B cell (primary cell): ENCODE data around the gene PREX1. TPM values are rescaled to one million over a fixed set of nuclear protein-coding genes. Genes with fewer than 3 reads are reported as not detected.

Experiments
- ATAC-seq: fragments of 200-7000 bp; cut with Tn5 transposase; one replicate; pipeline ENCODE4 v1.10.0; 2021; ENCODE audit warnings: low read depth, mild to moderate bottlenecking, moderate number of reproducible peaks, moderate library complexity
- CTCF ChIA-PET: fragments of 350-600 bp; sonication (Branson Sonifier 250); formaldehyde crosslinking; loops from one replicate; lab custom pipeline; 2021; ENCODE audit warnings: antibody characterized with exemption, inconsistent platforms; lab: Charles Lee
- POLR2A ChIA-PET: fragments of 350-600 bp; sonication (Branson Sonifier 250); formaldehyde crosslinking; loops from one replicate; lab custom pipeline; 2021; ENCODE audit warnings: antibody characterized with exemption; lab: Charles Lee
- DNase-seq: peaks from one replicate; pipeline ENCODE4 v3.0.0; 2013
- H2AFZ ChIP-seq: 2 replicates; pipeline ENCODE4 v1.6.1; 2012; ENCODE audit warnings: mild to moderate bottlenecking, low read depth, low read length; ENCODE audit not compliant: insufficient read depth, poor library complexity, severe bottlenecking
- H3K27ac ChIP-seq, 2 donors: 1 replicate in 1 of 2; 2 replicates in 1 of 2; pipeline ENCODE4 v1.5.1; 2012 to 2013; ENCODE audit warnings: low read length in 2 of 2, mild to moderate bottlenecking in 2 of 2, moderate library complexity in 1 of 2
- H3K27me3 ChIP-seq, 4 experiments: fragments of 200-600 bp in 1 of 4; sonication (generic) in 1 of 4; replicated peaks in 1 of 4; 1 replicate in 2 of 4; 2 replicates in 2 of 4; pipeline versions ENCODE4 v1.6.1 to v1.7.0; 2013 to 2016; ENCODE audit warnings: low read length in 3 of 4, mild to moderate bottlenecking in 2 of 4, mixed read lengths in 1 of 4, moderate library complexity in 1 of 4; ENCODE audit not compliant: insufficient read depth in 4 of 4, control insufficient read depth in 3 of 4; ENCODE audit errors: control extremely low read depth in 1 of 4
- H3K36me3 ChIP-seq, 2 experiments: replicated peaks in 1 of 2; 1 replicate in 1 of 2; 2 replicates in 1 of 2; pipeline versions ENCODE4 v1.6.1 to v1.7.1; 2013; ENCODE audit warnings: low read length in 1 of 2; ENCODE audit not compliant: insufficient read depth in 2 of 2, control insufficient read depth in 1 of 2; ENCODE audit errors: control extremely low read depth in 1 of 2, extremely low read depth in 1 of 2
- H3K4me1 ChIP-seq, 2 donors: fragments of 200-600 bp in 1 of 2; sonication (generic) in 1 of 2; 1 replicate in 1 of 2; 2 replicates in 1 of 2; pipeline versions ENCODE4 v1.5.1 to v1.6.1; 2013 to 2017; ENCODE audit warnings: low read length in 2 of 2; ENCODE audit not compliant: control insufficient read depth in 2 of 2, insufficient read depth in 2 of 2
- H3K4me2 ChIP-seq: replicated peaks from 2 replicates; pipeline ENCODE3; 2012; ENCODE audit warnings: mild to moderate bottlenecking, low read depth, low read length; ENCODE audit not compliant: poor library complexity, severe bottlenecking
- H3K4me3 ChIP-seq, 5 experiments: fragments of 200-600 bp in 1 of 5; sonication (generic) in 1 of 5; 1 replicate in 3 of 5; 2 replicates in 2 of 5; pipeline versions ENCODE4 v1.5.1 to v1.7.0; 2011 to 2016; ENCODE audit warnings: low read length in 4 of 5, mild to moderate bottlenecking in 4 of 5, low read depth in 2 of 5, control low read depth in 1 of 5, moderate library complexity in 1 of 5; ENCODE audit not compliant: insufficient read depth in 1 of 5; ENCODE audit errors: control extremely low read depth in 1 of 5, extremely low read depth in 1 of 5
- H3K79me2 ChIP-seq: fragments of 200-600 bp; sonication (generic); one replicate; pipeline ENCODE4 v1.6.0; 2016; ENCODE audit warnings: low read length; ENCODE audit not compliant: control insufficient read depth, insufficient read depth
- H3K9ac ChIP-seq: fragments of 200-600 bp; sonication (generic); 2 replicates; pipeline ENCODE4 v1.6.1; 2017; ENCODE audit warnings: mild to moderate bottlenecking, low read length, moderate library complexity
- H3K9me3 ChIP-seq, 3 donors: one replicate each; pipeline versions ENCODE4 v1.6.1 to v1.7.1; 2013; ENCODE audit warnings: low read length in 2 of 3; ENCODE audit not compliant: control insufficient read depth in 2 of 3, insufficient read depth in 1 of 3; ENCODE audit errors: control extremely low read depth in 1 of 3
- H4K20me1 ChIP-seq: 2 replicates; pipeline ENCODE4 v1.6.0; 2012; ENCODE audit warnings: mild to moderate bottlenecking, low read length; ENCODE audit not compliant: insufficient read depth, control insufficient read depth, poor library complexity, severe bottlenecking
- H3K27ac Mint-ChIP-seq: one replicate; pipeline ENCODE4 v1.8.0; 2021; ENCODE audit warnings: mixed read lengths
- H3K27me3 Mint-ChIP-seq: one replicate; pipeline ENCODE4 v1.8.0; 2021; ENCODE audit warnings: mixed read lengths
- H3K4me1 Mint-ChIP-seq: one replicate; pipeline ENCODE4 v1.8.0; 2021; ENCODE audit warnings: mixed read lengths
- H3K4me3 Mint-ChIP-seq: one replicate; pipeline ENCODE4 v1.8.0; 2021; ENCODE audit warnings: mixed read lengths
- H3K9me3 Mint-ChIP-seq: one replicate; pipeline ENCODE4 v1.8.0; 2022; ENCODE audit warnings: mixed read lengths; ENCODE audit not compliant: insufficient read depth
- CTCF ChIP-seq: fragments of 200-600 bp; IDR thresholded peaks from one replicate; pipeline ENCODE4 v1.8.0; 2022; ENCODE audit warnings: antibody characterized with exemption, mild to moderate bottlenecking
- EZH2 ChIP-seq: IDR thresholded peaks from 2 replicates; pipeline ENCODE4 v1.6.1; 2012; ENCODE audit warnings: borderline replicate concordance, low read depth, mild to moderate bottlenecking, moderate library complexity, low read length; ENCODE audit not compliant: insufficient read depth, poor library complexity, severe bottlenecking
- WGBS: methylation state at CpG from one replicate; pipeline ENCODE4 v1.1.5; 2013; ENCODE audit warnings: missing lambda C conversion rate; ENCODE audit not compliant: insufficient coverage; 5-methylcytosine and 5-hydroxymethylcytosine counted together
- intact Hi-C: fragments of 100-400 bp; cut with micrococcal nuclease; formaldehyde crosslinking; loops from one replicate; pipeline ENCODE4 v1.10.0; 2022
- polyA plus RNA-seq: library from polyadenylated mRNA; depleted of rRNA; stranded (reverse); fragments of >200 nt; gene quantifications from 2 replicates; pipeline ENCODE4 v1.2.3, GENCODE V29; 2012
- total RNA-seq, 2 donors: library from RNA; stranded (reverse); fragments of 120-200 nt in 1 of 2; gene quantifications; 1 replicate in 1 of 2; 2 replicates in 1 of 2; pipeline versions ENCODE4 v1.2.3 to v1.2.4, GENCODE V29; 2013 to 2022

The PREX1 gene
- total and polyA plus RNA-seq, 2 donors (not counting 1 experiment from before 2014, with no cell fraction given), result 79.1 to 99.4 TPM

GRCh38 chr20:48585061-48585870, 242.5 kb downstream of the PREX1 start:
- H3K4me3 Mint-ChIP-seq, result no peak overlapping the region
- DNase-seq (no peak), ATAC-seq (no peak)
- ChIA-PET CTCF (no interaction called here), POLR2A (no interaction called here)
- no peak overlapping the region for H3K27ac ChIP-seq
- H3K27me3 ChIP-seq, result peaks cover 0 to 15% (median 2%) of the 10 kb centered on the region in 4 experiments
- intact Hi-C loops, result no loop called here
- H3K9me3 Mint-ChIP-seq, result no peaks in the 10 kb centered on the region
- TF ChIP-seq EZH2 (no peak), CTCF (no peak)
- no peaks in the 10 kb centered on the region for H3K9me3 ChIP-seq
- no peak overlapping the region for H3K4me3 ChIP-seq
- no peaks in the 10 kb centered on the region for H3K79me2 ChIP-seq
- no peaks in the 10 kb centered on the region for H3K36me3 ChIP-seq
- no peaks in the 10 kb centered on the region for H4K20me1 ChIP-seq
- no peak overlapping the region for H3K27ac Mint-ChIP-seq
- peaks cover 34% of the 10 kb centered on the region for H3K27me3 Mint-ChIP-seq
- H2AFZ ChIP-seq, result no peak overlapping the region
- H3K4me1 ChIP-seq, result no peaks in the 10 kb centered on the region
- no peaks in the 10 kb centered on the region for H3K4me1 Mint-ChIP-seq
- H3K9ac ChIP-seq, result no peak overlapping the region
- H3K4me2 ChIP-seq, result no peak overlapping the region
- 95% methylated on average over 18 of the region's 21 CpGs for WGBS

GRCh38 chr20:48584391-48585060, 243.3 kb downstream of the PREX1 start:
- no peak overlapping the region for H2AFZ ChIP-seq
- intact Hi-C loops, result no loop called here
- H3K27me3 Mint-ChIP-seq, result peaks cover 34% of the 10 kb centered on the region
- WGBS, result 73% methylated on average over 8 of the region's 8 CpGs
- ATAC-seq (no peak), DNase-seq (no peak)
- no peak overlapping the region for H3K27ac ChIP-seq
- no peak overlapping the region for H3K4me3 ChIP-seq
- H3K9me3 ChIP-seq, result no peaks in the 10 kb centered on the region
- TF ChIP-seq EZH2 (no peak), CTCF (no peak)
- ChIA-PET POLR2A (no interaction called here), CTCF (no interaction called here)
- no peaks in the 10 kb centered on the region for H3K4me1 Mint-ChIP-seq
- H3K36me3 ChIP-seq, result no peaks in the 10 kb centered on the region
- H3K4me3 Mint-ChIP-seq, result no peak overlapping the region
- no peak overlapping the region for H3K27ac Mint-ChIP-seq
- H3K4me2 ChIP-seq, result no peak overlapping the region
- H3K79me2 ChIP-seq, result no peaks in the 10 kb centered on the region
- peaks cover 0 to 15% (median 2%) of the 10 kb centered on the region in 4 experiments for H3K27me3 ChIP-seq
- H3K9ac ChIP-seq, result no peak overlapping the region
- no peaks in the 10 kb centered on the region for H3K9me3 Mint-ChIP-seq
- H3K4me1 ChIP-seq, result no peaks in the 10 kb centered on the region
- no peaks in the 10 kb centered on the region for H4K20me1 ChIP-seq
